NCI-H2196 (cell line): ENCODE data around the gene TNS1.

Experiments
- DNase-seq: peaks from one replicate; lab custom pipeline; 2025; ENCODE audit not compliant: unreplicated experiment; lab: John Stamatoyannopoulos, UW

The TNS1 gene

GRCh38 chr2:217945530-217945929 is 57.3 kb downstream of the TNS1 start:
- DNase-seq: no peak

GRCh38 chr2:217944923-217945322 is 57.9 kb downstream of the TNS1 start:
- no peak for DNase-seq

GRCh38 chr2:217944366-217944765 is 58.4 kb downstream of the TNS1 start:
- no peak for DNase-seq

GRCh38 chr2:217943446-217944321 is 59.1 kb downstream of the TNS1 start:
- peak; percentile 82 for DNase-seq

- no peak for DNase-seq
Observed at GRCh38 chr2:217942731-217943335, 60.0 kb downstream of the TNS1 start.

GRCh38 chr2:217941886-217942728 is 60.7 kb downstream of the TNS1 start:
- DNase-seq: peak; percentile 24

GRCh38 chr2:217941339-217941738 is 61.5 kb downstream of the TNS1 start:
- DNase-seq: no peak

GRCh38 chr2:217940261-217941220 is 62.3 kb downstream of the TNS1 start:
- DNase-seq: no peak

GRCh38 chr2:217939629-217940245 is 63.1 kb downstream of the TNS1 start:
- no peak for DNase-seq

- DNase-seq: no peak
Observed at GRCh38 chr2:217939220-217939619, 63.6 kb downstream of the TNS1 start.

- no peak for DNase-seq
Observed at GRCh38 chr2:217938036-217938435, 64.8 kb downstream of the TNS1 start.

GRCh38 chr2:217937446-217937845 is 65.3 kb downstream of the TNS1 start:
- no peak for DNase-seq

- DNase-seq: no peak
Observed at GRCh38 chr2:217936952-217937351, 65.8 kb downstream of the TNS1 start.

- DNase-seq: no peak
Observed at GRCh38 chr2:217935901-217936684, 66.7 kb downstream of the TNS1 start.

GRCh38 chr2:217935235-217935879 is 67.4 kb downstream of the TNS1 start:
- no peak for DNase-seq

GRCh38 chr2:217934321-217935131 is 68.3 kb downstream of the TNS1 start:
- no peak for DNase-seq

GRCh38 chr2:217933617-217933993 is 69.2 kb downstream of the TNS1 start:
- DNase-seq: peak; percentile 38
